Transverse colon (tissue), 4 donors: Measurements from ENCODE around the gene RELN. TPM values are rescaled to one million over a fixed set of nuclear protein-coding genes. Genes with fewer than 3 reads are reported as not detected.

Experiments
- DNase-seq: peaks from one replicate; pipeline ENCODE4 v3.0.0-alpha.2; 2019
- H3K27ac ChIP-seq, 4 donors: fragments of 200-600 bp; sonication (generic); 2 replicates each; pipeline ENCODE4 v1.5.1; 2016 to 2018; ENCODE audit warnings: inconsistent platforms in 4 of 4
- H3K27me3 ChIP-seq: fragments of 200-600 bp; sonication (generic); 2 replicates; pipeline ENCODE4 v1.5.1; 2017; ENCODE audit warnings: inconsistent platforms
- H3K36me3 ChIP-seq, 4 donors: fragments of 200-600 bp; sonication (generic); 2 replicates each; pipeline ENCODE4 v1.5.1; 2017 to 2019; ENCODE audit warnings: inconsistent platforms in 4 of 4
- H3K4me1 ChIP-seq, 4 donors: fragments of 200-600 bp; sonication (generic); 2 replicates each; pipeline ENCODE4 v1.5.1; 2017 to 2020; ENCODE audit warnings: inconsistent platforms in 4 of 4
- H3K4me3 ChIP-seq, 4 donors: fragments of 200-600 bp; sonication (generic); 1 replicate in 1 of 4; 2 replicates in 3 of 4; pipeline versions ENCODE4 v1.5.1 to v1.6.1; 2017 to 2019; ENCODE audit warnings: inconsistent platforms in 4 of 4
- H3K9me3 ChIP-seq, 2 donors: fragments of 200-600 bp; sonication (generic); 2 replicates each; pipeline ENCODE4 v1.5.1; 2017 to 2019; ENCODE audit warnings: inconsistent platforms in 2 of 2
- CTCF ChIP-seq, 5 experiments: fragments of 200-600 bp in 3 of 5; fragments of 450-650 bp in 2 of 5; sonication (generic) in 3 of 5; IDR thresholded peaks; 1 replicate in 2 of 5; 2 replicates in 3 of 5; pipeline ENCODE4 v1.5.1; 2016 to 2017; ENCODE audit warnings: antibody characterized with exemption in 5 of 5, inconsistent platforms in 3 of 5, mild to moderate bottlenecking in 2 of 5, moderate library complexity in 1 of 5
- EP300 ChIP-seq: sonication (generic); formaldehyde crosslinking; IDR thresholded peaks from one replicate; pipeline ENCODE4 v1.6.1; 2017; ENCODE audit warnings: antibody characterized with exemption, low read depth
- POLR2A ChIP-seq: fragments of 450-650 bp; IDR thresholded peaks from one replicate; pipeline ENCODE4 v1.6.1; 2016; ENCODE audit warnings: antibody characterized with exemption, mild to moderate bottlenecking, moderate library complexity
- POLR2AphosphoS5 ChIP-seq, 3 donors: sonication (generic); formaldehyde crosslinking; IDR thresholded peaks; one replicate each; pipeline ENCODE4 v1.6.1; 2016; ENCODE audit warnings: antibody characterized with exemption in 3 of 3
- WGBS, 2 donors: methylation state at CpG; one replicate each; pipeline ENCODE4 v1.1.5; 2018; ENCODE audit warnings: low coverage in 1 of 2; 5-methylcytosine and 5-hydroxymethylcytosine counted together
- in situ Hi-C, 4 donors: fragments of 200-750 bp; cut with MboI; loops; one replicate each; pipeline versions ENCODE4 v1.15.0 to v1.15.1; 2017; ENCODE audit warnings: low sequenced_read_pairs in 3 of 4, low pct_ligation_motif_present in 1 of 4, low pct_unique_long_range_greater_than_20kb in 1 of 4
- intact Hi-C: fragments of 100-400 bp; cut with DNase I; formaldehyde crosslinking; loops from one replicate; pipeline ENCODE4 v1.15.1; 2023; ENCODE audit warnings: low total_unique reads
- total RNA-seq, 4 donors: library from RNA; depleted of rRNA; stranded (reverse); fragments of >200 nt; gene quantifications; one replicate each; pipeline ENCODE4 v1.1.0, GENCODE V29; 2016

Gene RELN
- total RNA-seq, 4 donors from 2014 or later: 1.00 to 2.7 (median 1.5) TPM; not detected in 1

DNA sequence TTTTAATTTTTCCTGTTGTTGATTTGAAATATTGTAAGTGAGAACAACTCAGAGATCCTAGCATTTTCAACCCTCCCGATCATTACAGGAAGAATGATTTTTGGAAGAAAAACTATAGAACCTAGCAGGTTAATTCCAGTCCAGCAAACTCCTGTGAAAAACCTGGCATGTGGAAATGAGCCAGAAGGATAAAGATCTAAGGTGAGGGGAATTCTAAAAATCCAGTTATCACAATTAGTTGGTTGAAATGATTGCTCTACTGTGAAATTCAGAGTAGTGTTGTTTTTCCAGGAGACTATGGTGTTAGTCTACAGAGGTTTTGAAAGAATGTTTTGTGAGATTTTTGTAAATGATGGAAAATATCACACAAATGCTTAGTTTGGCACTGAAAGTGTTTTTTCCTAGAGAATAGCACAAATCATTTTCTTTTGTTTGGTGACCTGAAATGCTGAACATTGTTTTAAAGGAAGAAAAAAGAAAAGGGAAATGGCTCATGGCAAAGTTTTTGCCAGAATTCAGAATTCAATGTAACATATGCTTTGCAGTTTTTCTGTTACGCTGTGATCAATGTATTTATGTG is 391.0 kb downstream of the RELN start:
- TF ChIP-seq CTCF (IDR thresholded peaks at IDR 0.05) (no peak), POLR2AphosphoS5 (IDR thresholded peaks at IDR 0.05) (no peak), POLR2A (no peak), EP300 (no peak)
- WGBS, 2 donors: 80 to 87% methylated on average over 2 of the region's 2 CpGs
- in situ Hi-C loops: loop anchor here in 1 of 4 donors (25.0 kb wide), 1 partner anchor 1239 kb away; no protein-coding TSS in a partner anchor

GRCh38 chr7:103597606-103598005 is 391.9 kb downstream of the RELN start:
- TF ChIP-seq POLR2AphosphoS5 (IDR thresholded peaks at IDR 0.05) (no peak), POLR2A (no peak), EP300 (no peak), CTCF (IDR thresholded peaks at IDR 0.05) (no peak)
- Histone ChIP-seq H3K4me3 (no peak overlapping the region), H3K36me3 (no peaks in the 10 kb centered on the region), H3K27me3 (no peaks in the 10 kb centered on the region), H3K4me1 (no peaks in the 10 kb centered on the region), H3K27ac (no peak overlapping the region), H3K9me3 (no peaks in the 10 kb centered on the region)
- WGBS, 2 donors: 51 to 70% methylated on average over 2 of the region's 2 CpGs
- in situ Hi-C loops: loop anchor here in 1 of 4 donors (25.0 kb wide), 1 partner anchor 1240 kb away; no protein-coding TSS in a partner anchor
- intact Hi-C loops: no loop called here
- no peak for DNase-seq

More for the DNA sequence above, 391.0 kb downstream of the RELN start:
- DNase-seq: no peak
- Histone ChIP-seq H3K4me3 (no peak overlapping the region), H3K27me3 (no peaks in the 10 kb centered on the region), H3K9me3 (no peaks in the 10 kb centered on the region), H3K27ac (no peak overlapping the region), H3K4me1 (no peaks in the 10 kb centered on the region), H3K36me3 (no peaks in the 10 kb centered on the region)
- intact Hi-C loops: no loop called here

- H3K4me1 ChIP-seq: no peaks in the 10 kb centered on the region
- H3K36me3 ChIP-seq: no peaks in the 10 kb centered on the region
- no peak overlapping the region for H3K27ac ChIP-seq
- intact Hi-C loops: no loop called here
- in situ Hi-C loops: loop anchor here in 1 of 4 donors (25.0 kb wide), 1 partner anchor 1243 kb away; no protein-coding TSS in a partner anchor
- TF ChIP-seq POLR2AphosphoS5 (IDR thresholded peaks at IDR 0.05): no peak
- TF ChIP-seq POLR2A: no peak
- TF ChIP-seq EP300: no peak
- no peak for TF ChIP-seq CTCF (IDR thresholded peaks at IDR 0.05)
- WGBS, 2 donors: 68 to 80% methylated on average over 5 of the region's 5 CpGs
- no peak for DNase-seq
- no peaks in the 10 kb centered on the region for H3K27me3 ChIP-seq
- no peaks in the 10 kb centered on the region for H3K9me3 ChIP-seq
- H3K4me3 ChIP-seq: no peak overlapping the region
Measured at GRCh38 chr7:103594186-103594585, 395.3 kb downstream of the RELN start.

DNA sequence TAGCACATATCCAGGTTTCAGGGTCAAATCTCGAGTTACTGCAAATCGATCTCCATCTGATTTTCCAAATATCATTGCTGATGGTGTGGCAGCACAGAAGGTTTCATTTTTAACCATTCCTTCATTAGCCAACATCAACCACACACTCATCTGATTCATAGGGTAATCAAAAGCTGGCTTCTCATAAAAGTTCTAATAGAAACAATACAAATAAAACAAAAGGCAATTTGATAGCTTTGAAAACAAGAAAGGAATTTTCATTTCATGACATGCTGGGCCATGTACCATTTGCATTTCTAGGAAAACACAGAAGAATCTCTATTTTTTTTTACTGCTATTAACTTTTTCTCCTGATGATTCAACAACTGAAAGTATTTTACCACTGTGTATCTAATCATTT is 395.8 kb downstream of the RELN start:
- H3K4me3 ChIP-seq: no peak overlapping the region
- intact Hi-C loops (no loop called here), in situ Hi-C loops (loop anchor here in 1 of 4 donors (25.0 kb wide), 1 partner anchor 1244 kb away; no protein-coding TSS in a partner anchor)
- H3K4me1 ChIP-seq: no peaks in the 10 kb centered on the region
- no peaks in the 10 kb centered on the region for H3K36me3 ChIP-seq
- 71 to 82% methylated on average over 2 of the region's 2 CpGs for WGBS, 2 donors
- no peak for TF ChIP-seq POLR2AphosphoS5 (IDR thresholded peaks at IDR 0.05)
- no peak for DNase-seq
- H3K9me3 ChIP-seq: no peaks in the 10 kb centered on the region
- no peak overlapping the region for H3K27ac ChIP-seq
- H3K27me3 ChIP-seq: no peaks in the 10 kb centered on the region

DNA sequence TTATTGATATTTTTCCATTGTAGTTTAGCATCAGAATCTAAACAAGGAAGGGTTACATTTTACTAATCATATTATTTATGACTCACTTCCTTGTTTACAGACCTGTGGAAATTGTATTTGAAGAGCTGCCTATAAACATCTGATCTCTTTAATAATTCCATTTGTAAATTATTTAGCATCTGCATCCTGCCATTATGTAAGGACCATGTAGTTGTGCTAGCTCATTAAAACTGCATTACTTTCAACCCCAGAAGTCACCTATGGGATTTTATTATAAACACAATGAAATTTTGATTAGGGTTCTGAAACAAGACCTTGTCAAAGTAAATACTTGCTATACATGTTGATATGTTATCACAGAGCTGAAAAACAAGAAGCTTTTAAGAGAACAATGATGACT is 396.6 kb downstream of the RELN start:
- Histone ChIP-seq H3K27ac (no peak overlapping the region), H3K27me3 (no peaks in the 10 kb centered on the region), H3K4me3 (no peak overlapping the region), H3K9me3 (no peaks in the 10 kb centered on the region), H3K36me3 (no peaks in the 10 kb centered on the region), H3K4me1 (no peaks in the 10 kb centered on the region)
- intact Hi-C loops (no loop called here), in situ Hi-C loops (loop anchor here in 1 of 4 donors (25.0 kb wide), 1 partner anchor 1244 kb away; no protein-coding TSS in a partner anchor)
- no peak for DNase-seq
- TF ChIP-seq CTCF (IDR thresholded peaks at IDR 0.05) (no peak), POLR2AphosphoS5 (IDR thresholded peaks at IDR 0.05) (no peak), POLR2A (no peak), EP300 (no peak)
